GM12892 (cell line): ENCODE data around the gene ALDH1B1.

Experiments used
- POLR2A ChIP-seq: IDR thresholded peaks from 2 replicates; pipeline ENCODE4 v1.6.1; 2011; ENCODE audit warnings: low read depth, low read length, control low read depth
- POLR2AphosphoS5 ChIP-seq: IDR thresholded peaks from 2 replicates; pipeline ENCODE4 v1.6.1; 2011; ENCODE audit warnings: low read depth, low read length, control low read depth
- TAF1 ChIP-seq: IDR thresholded peaks from 2 replicates; pipeline ENCODE4 v1.6.1; 2011; ENCODE audit warnings: low read depth, mild to moderate bottlenecking, control low read depth, low read length, borderline replicate concordance

DNA sequence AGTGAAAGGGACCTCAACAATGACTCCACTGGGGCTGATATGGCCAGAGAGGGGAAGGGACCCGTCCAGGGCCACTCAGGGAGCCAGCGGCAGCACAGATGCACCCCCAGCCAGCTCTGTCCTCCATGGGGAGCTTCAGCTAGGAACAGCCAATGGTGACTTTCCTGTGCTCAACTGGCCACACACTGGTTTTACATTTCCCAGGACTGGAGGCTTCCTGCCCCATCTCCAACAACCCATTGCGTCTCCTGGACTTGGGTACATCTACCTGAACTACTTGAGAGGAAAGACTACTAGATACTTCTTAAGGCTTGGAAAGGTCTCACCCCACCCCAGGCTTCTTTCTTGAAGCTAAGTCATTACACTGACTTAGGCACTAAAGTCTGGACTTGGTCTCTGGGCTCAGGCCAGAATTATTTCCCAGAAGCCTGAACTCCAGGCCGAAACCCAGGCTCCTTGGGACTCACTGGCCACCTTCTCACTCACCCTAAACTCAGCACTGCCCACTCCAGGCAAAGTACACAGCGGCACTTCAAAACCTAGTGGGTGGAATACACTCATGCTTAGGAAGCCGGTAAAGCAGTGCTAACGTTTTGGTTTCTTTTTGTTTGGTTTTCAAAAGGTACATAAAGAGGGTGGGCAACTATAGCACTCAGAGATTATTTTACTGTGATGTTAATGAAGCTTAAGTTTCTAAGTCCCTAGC, 30.2 kb downstream of the ALDH1B1 start:
- TF ChIP-seq POLR2A (no peak), POLR2AphosphoS5 (no peak), TAF1 (no peak)
